Activated CD8-positive, alpha-beta T cell treated with anti-CD3 and anti-CD28 coated beads for 36 hours (primary cell): ENCODE measurements around the gene SPDYE18. TPM values are rescaled to one million over a fixed set of nuclear protein-coding genes. Genes with fewer than 3 reads are reported as not detected.
"Not testable (repeated sequence)": the region's sequence is repeated elsewhere in the genome, so short reads cannot be mapped to it uniquely, and the experiment has no call there.

Source experiments
- ATAC-seq: fragments of 200-7000 bp; cut with Tn5 transposase; one replicate; pipeline ENCODE4 v1.10.0; 2021; ENCODE audit warnings: mild to moderate bottlenecking, moderate library complexity
- CTCF ChIA-PET: fragments of 350-600 bp; sonication (Branson Sonifier 250); formaldehyde crosslinking; loops from one replicate; lab custom pipeline; 2021; ENCODE audit warnings: antibody characterized with exemption; lab: Charles Lee
- POLR2A ChIA-PET: fragments of 350-600 bp; sonication (Branson Sonifier 250); formaldehyde crosslinking; loops from one replicate; lab custom pipeline; 2021; ENCODE audit warnings: antibody characterized with exemption; lab: Charles Lee
- DNase-seq: peaks from one replicate; pipeline ENCODE4 v3.0.0-alpha.2; 2020
- H3K27ac Mint-ChIP-seq: one replicate; pipeline ENCODE4 v1.8.0; 2021; ENCODE audit warnings: mild to moderate bottlenecking, mixed read lengths
- H3K27me3 Mint-ChIP-seq: one replicate; pipeline ENCODE4 v1.8.0; 2021; ENCODE audit warnings: mixed read lengths
- H3K36me3 Mint-ChIP-seq: one replicate; pipeline ENCODE4 v1.8.0; 2021; ENCODE audit warnings: low read depth, mixed read lengths
- H3K4me1 Mint-ChIP-seq: one replicate; pipeline ENCODE4 v1.8.0; 2021; ENCODE audit warnings: low read depth, mixed read lengths
- H3K4me3 Mint-ChIP-seq: one replicate; pipeline ENCODE4 v1.8.0; 2021; ENCODE audit warnings: mild to moderate bottlenecking, moderate library complexity, mixed read lengths
- H3K9me3 Mint-ChIP-seq: one replicate; pipeline ENCODE4 v1.8.0; 2021; ENCODE audit warnings: mixed read lengths
- intact Hi-C: fragments of 100-400 bp; cut with micrococcal nuclease; formaldehyde crosslinking; loops from one replicate; pipeline ENCODE4 v1.10.0; 2022
- total RNA-seq, 2 experiments: library from RNA; stranded (reverse); gene quantifications; one replicate each; pipeline ENCODE4 v1.2.3, GENCODE V29; 2021

SPDYE18 gene
- total RNA-seq, 2 experiments from 2014 or later: 0.56 TPM; not detected in 1

DNA sequence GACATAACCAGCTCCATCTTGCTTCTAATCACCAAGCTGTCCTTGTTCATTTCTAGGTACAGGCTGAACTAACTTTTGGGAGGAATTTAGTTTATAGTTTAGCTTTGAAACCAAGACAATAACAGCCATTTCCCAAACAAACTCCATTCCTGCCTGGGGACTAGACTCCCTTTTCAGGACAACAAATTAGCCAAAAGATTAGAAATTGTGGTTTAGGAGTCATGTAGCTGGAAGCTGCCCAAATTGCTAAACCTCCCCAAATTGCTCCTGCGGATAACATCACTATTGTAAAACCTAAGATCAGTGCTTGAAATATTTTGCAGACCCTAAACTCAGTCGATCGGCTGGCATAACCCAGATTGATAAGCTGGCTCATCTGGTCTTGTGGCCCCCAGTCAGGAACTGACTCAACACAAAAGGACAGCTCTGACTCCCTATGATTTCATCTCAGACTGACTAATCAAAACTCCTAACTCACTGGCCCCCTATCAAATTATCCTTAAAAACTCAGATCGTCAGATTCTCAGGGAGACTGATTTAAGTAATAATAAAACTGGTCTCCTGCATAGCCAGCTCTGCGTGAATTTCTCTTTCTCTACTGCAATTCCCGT is 12.5 kb upstream of the SPDYE18 start:
- POLR2A ChIA-PET, intact Hi-C loops, H3K27ac Mint-ChIP-seq, CTCF ChIA-PET, H3K4me3 Mint-ChIP-seq, DNase-seq, H3K9me3 Mint-ChIP-seq, H3K27me3 Mint-ChIP-seq, ATAC-seq, H3K4me1 Mint-ChIP-seq: not testable (repeated sequence)
- peaks cover 21% of the 10 kb centered on the region for H3K36me3 Mint-ChIP-seq

DNA sequence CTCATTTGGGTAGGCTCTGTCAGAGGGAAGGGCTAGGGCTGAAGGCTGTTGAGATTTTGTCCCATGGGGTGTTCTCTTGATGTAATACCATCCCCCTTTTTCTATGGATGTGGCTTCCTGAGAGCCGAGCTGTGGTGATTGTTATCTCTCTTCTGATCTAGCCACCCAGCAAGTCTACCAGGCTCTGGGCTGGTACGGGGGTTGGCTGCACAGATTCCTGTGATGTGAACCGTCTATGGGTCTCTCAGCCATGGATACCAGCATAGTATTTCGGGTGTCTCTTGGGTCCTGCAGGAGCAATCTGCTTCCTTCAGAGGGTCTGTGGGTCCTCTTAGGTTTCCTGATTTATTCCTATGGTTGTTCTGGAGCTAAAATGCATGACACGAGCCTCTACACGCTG is 8.8 kb upstream of the SPDYE18 start:
- intact Hi-C loops, DNase-seq, POLR2A ChIA-PET, H3K27me3 Mint-ChIP-seq, ATAC-seq, H3K4me3 Mint-ChIP-seq, H3K27ac Mint-ChIP-seq, CTCF ChIA-PET: not testable (repeated sequence)
- H3K36me3 Mint-ChIP-seq: peaks cover 29% of the 10 kb centered on the region
- H3K4me1 Mint-ChIP-seq: peaks cover 18% of the 10 kb centered on the region
- H3K9me3 Mint-ChIP-seq: peaks cover 15% of the 10 kb centered on the region

DNA sequence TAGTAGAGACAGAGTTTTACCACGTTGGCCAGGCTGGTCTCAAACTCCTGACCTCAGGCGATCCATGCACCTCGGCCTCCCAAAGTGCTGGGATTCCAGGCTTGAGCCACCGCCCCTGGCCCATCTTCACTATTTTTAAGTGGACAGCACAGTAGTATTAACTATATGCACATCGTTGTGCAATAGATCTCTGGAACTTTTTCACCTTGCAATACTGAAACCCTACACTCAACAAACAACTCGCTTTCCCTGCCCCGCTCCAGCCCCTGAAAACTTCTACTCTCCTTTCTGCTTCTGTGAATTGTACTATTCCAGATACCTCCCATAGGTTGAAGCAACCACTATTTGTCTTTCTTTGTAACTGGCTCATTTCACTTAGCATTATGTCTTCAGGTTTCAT is 3.5 kb upstream of the SPDYE18 start:
- DNase-seq, intact Hi-C loops, H3K27me3 Mint-ChIP-seq, H3K4me3 Mint-ChIP-seq, H3K9me3 Mint-ChIP-seq, CTCF ChIA-PET, H3K27ac Mint-ChIP-seq, ATAC-seq, POLR2A ChIA-PET: not testable (repeated sequence)
- peaks cover 17% of the 10 kb centered on the region for H3K36me3 Mint-ChIP-seq
- peaks cover 18% of the 10 kb centered on the region for H3K4me1 Mint-ChIP-seq

DNA sequence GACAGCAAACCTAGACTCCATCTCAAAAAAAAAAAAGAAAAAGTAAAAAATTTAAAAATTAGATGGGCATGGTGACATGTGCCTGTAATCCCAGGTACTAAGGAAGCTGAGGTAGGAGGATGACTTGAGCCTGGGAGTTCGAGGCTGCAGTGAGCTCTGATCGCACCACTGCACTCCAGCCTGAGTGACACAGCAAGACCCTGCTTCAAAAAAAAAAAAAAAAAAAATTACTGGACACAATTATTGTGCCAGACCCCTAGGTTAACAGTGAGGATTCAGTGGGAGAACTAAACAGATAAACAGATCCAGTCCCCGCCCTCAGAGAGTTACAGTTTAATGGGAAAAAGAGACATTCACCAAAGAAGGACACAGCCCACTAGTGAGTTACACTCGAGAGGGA is 1.4 kb upstream of the SPDYE18 start:
- H3K9me3 Mint-ChIP-seq, H3K27me3 Mint-ChIP-seq, ATAC-seq, DNase-seq, intact Hi-C loops, H3K36me3 Mint-ChIP-seq, H3K4me3 Mint-ChIP-seq, H3K27ac Mint-ChIP-seq, POLR2A ChIA-PET, CTCF ChIA-PET: not testable (repeated sequence)
- H3K4me1 Mint-ChIP-seq: peaks cover 13% of the 10 kb centered on the region

DNA sequence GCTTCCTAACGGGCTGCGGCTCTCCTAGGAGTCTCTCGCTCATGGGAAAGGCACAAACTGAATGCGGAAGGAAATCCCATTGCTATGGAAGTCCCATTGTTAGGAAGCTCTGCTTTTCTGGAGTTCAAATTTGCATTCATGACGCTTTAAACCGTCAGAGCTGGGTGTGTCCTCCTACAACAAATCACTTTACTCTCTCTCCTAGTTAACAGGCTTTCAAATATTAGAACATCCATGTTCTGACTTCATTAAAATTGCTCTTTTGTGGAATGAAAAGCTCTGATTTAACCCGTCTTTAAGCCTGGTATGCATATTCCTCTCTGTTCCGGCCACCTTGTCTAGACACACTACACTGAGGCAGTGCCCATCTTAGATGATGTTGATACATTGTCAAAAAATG is 30.1 kb downstream of the SPDYE18 start, which contains the start of gene SPDYE17:
SPDYE17 (minus strand) TSS at position 101 of the 400 bp plus-strand sequence. CDS start 1,791 bp downstream, outside the sequence.
- H3K36me3 Mint-ChIP-seq, H3K4me3 Mint-ChIP-seq, H3K9me3 Mint-ChIP-seq, ATAC-seq, H3K27ac Mint-ChIP-seq, CTCF ChIA-PET, H3K27me3 Mint-ChIP-seq, H3K4me1 Mint-ChIP-seq, DNase-seq, POLR2A ChIA-PET, intact Hi-C loops: not testable (repeated sequence)

DNA sequence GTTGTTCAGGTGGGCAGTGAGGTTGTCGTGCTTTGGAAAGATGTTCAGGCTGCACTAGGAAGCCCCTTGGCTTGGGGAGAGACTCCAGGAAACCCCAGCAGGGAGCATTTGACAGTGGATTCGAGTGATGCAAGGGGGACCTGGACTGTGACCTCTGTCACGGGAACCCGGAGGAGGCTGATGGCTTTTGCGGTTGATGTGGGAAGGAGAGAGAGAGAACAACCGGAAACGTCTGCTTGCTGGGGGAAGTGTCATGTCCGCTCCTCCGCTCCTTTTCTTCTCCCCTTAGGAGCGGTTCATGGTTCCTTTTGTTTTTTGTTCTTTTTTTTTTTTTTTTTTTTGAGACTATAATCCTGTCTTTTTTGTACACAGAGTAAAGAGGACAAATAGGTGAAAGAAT is 36.0 kb downstream of the SPDYE18 start:
- H3K4me3 Mint-ChIP-seq, CTCF ChIA-PET: not testable (repeated sequence)

DNA sequence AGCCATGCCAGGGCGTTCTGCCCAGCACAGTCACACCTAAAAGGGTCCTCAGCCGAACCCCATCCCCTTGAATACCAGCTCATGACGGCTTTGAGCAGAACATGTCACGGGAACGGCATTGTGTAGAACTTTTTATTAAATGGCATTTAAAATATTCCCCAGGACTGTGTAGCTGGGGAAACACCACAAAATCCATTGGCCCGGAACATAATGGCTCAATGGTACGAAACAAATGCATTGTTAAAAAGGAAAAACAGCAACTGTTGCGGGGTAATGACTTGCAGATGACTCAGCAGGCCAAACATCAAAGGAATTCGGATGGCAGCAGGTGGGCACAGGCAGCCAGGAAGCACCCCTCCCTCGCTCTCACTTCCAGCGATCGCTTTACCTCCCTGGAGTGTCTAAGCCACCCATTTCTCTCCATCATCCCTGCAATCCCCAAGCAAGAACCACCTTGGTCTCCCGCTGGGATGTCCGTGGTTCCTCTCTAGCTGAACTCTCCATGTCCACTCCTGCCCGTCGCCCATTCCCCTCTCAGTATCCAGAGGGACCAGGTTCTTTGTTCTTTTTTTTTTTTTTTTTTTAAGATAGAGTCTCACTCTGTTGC is 52.2 kb downstream of the SPDYE18 start:
- CTCF ChIA-PET, H3K27me3 Mint-ChIP-seq, H3K4me3 Mint-ChIP-seq, intact Hi-C loops, H3K9me3 Mint-ChIP-seq, H3K36me3 Mint-ChIP-seq, POLR2A ChIA-PET, H3K4me1 Mint-ChIP-seq, H3K27ac Mint-ChIP-seq, ATAC-seq, DNase-seq: not testable (repeated sequence)

More for the DNA sequence above, 36.0 kb downstream of the SPDYE18 start:
- POLR2A ChIA-PET, H3K4me1 Mint-ChIP-seq, intact Hi-C loops, H3K36me3 Mint-ChIP-seq, H3K27ac Mint-ChIP-seq, H3K27me3 Mint-ChIP-seq, DNase-seq, ATAC-seq, H3K9me3 Mint-ChIP-seq: not testable (repeated sequence)

DNA sequence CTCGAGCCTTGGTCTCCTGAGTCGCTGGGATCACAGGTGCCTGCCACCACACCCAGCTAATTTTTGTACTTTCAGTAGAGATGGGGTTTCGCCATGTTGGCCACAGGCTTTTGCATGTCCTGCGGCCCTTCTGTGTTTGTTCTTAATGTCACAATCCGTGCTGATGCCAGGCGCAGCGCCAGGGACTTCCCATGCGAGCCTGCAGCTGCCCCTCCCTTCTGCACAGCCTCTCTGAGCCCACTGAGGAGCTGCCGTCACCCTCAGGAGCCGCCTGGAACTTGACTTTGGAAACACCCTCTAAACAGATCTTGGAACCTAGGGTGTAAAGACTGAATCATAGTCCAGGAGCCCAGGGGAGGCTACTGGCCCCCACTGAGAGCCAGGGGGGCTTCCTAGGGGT is 54.4 kb downstream of the SPDYE18 start:
- H3K9me3 Mint-ChIP-seq, H3K36me3 Mint-ChIP-seq, intact Hi-C loops, H3K4me1 Mint-ChIP-seq, H3K4me3 Mint-ChIP-seq, H3K27ac Mint-ChIP-seq, CTCF ChIA-PET, DNase-seq, POLR2A ChIA-PET, H3K27me3 Mint-ChIP-seq, ATAC-seq: not testable (repeated sequence)

DNA sequence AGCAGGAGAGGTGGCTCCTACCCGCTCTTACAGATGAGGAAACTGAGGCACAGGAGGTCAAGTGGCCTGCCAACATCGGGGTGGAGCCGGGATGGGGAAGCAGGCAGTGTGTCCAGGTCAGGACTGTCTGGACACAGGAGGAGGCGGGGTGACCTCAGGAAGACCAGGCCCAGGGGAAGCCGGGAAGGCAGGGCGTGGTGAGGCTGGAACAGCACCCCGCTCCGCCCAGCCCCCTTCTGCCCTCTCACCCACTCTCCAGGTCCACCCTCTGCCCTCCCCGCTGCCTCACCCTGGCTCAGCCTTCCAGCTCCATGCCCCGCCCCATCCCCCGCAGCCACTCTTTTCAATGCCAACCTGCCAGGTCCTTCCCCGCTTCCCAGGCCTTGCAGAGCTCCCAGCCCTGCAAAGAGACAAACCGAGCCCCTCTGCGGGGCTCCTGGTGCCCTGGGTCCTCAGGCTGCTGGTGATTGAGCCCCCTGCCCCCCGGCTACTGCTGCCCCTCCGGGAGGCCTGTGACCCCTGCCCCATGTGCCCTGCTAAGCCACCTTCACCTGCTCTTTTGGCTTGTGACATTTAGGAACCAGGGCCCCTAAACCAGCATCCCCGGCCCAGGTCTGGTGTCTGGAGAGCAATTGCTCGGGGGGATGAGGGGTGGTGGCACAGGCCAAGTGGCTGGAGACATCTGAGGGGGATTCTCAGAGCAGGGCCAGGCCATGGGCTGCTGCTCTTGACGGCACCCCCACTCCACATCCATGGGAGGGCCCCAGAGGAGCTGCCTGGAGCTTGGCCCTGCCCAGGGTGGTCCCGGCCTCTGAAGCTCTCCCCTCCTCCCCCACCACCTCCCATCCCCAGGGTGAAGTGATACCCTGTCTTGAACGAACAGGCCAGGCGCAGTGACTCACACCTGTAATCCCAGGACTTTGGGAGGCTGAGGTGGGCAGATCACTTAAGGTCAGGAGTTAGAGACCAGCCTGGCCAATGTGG is 55.9 kb downstream of the SPDYE18 start:
- H3K27me3 Mint-ChIP-seq, H3K9me3 Mint-ChIP-seq, H3K36me3 Mint-ChIP-seq, H3K4me1 Mint-ChIP-seq, CTCF ChIA-PET, POLR2A ChIA-PET, intact Hi-C loops, ATAC-seq, H3K4me3 Mint-ChIP-seq, DNase-seq, H3K27ac Mint-ChIP-seq: not testable (repeated sequence)

DNA sequence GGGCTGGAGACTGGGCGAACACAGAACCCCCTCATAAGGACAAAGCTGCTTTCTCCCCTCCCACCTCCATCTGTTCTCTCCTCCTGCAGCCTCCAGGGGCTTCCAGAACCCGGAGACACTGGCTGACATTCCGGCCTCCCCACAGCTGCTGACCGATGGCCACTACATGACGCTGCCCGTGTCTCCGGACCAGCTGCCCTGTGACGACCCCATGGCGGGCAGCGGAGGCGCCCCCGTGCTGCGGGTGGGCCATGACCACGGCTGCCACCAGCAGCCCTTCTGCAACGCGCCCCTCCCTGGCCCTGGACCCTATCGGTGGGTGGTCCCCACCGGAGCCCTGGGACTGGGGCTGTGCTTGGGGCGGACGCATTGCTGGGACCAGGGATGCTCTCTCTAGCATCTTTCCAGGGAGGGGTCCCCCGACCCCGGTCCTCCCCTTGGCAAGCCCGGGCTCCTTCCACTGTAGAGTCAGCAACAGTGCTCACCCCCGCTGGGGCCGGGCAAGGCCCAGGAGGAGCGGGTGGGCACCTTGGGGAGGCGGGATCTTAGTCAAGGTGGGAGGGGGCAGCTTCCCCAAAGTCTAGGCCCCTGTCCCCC is 56.8 kb downstream of the SPDYE18 start:
- H3K4me3 Mint-ChIP-seq, H3K27me3 Mint-ChIP-seq, ATAC-seq, H3K36me3 Mint-ChIP-seq, H3K27ac Mint-ChIP-seq, H3K9me3 Mint-ChIP-seq, H3K4me1 Mint-ChIP-seq, POLR2A ChIA-PET, DNase-seq, CTCF ChIA-PET, intact Hi-C loops: not testable (repeated sequence)

DNA sequence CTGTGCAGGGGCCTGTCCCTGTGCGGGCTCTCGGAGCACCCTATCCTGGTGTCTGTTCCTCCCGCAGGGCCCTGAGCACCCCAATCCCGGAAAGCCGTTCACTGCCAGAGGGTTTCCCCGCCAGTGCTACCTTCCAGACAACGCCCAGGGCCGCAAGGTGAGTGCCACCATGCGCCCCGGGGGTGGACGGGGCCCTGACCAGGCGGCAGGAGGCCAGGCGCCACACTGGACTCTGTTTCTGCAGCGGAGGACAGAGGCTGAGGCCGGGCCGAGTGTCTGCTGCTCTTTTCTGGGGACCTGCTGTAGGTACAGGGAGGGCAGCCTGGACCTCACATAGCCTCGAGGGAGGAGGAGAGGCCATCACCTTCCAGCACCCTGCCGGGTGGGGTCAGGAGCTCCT is 58.2 kb downstream of the SPDYE18 start:
- ATAC-seq, H3K9me3 Mint-ChIP-seq, H3K4me1 Mint-ChIP-seq, intact Hi-C loops, H3K27ac Mint-ChIP-seq, H3K36me3 Mint-ChIP-seq, DNase-seq, POLR2A ChIA-PET, H3K4me3 Mint-ChIP-seq, H3K27me3 Mint-ChIP-seq, CTCF ChIA-PET: not testable (repeated sequence)
